Mesendoderm (in vitro differentiated cells): ENCODE measurements around the gene ERGIC1.
"Not testable (repeated sequence)": the region's sequence is repeated elsewhere in the genome, so short reads cannot be mapped to it uniquely, and the experiment has no call there.

Experiments
- DNase-seq: peaks from one replicate; pipeline ENCODE4 v3.0.0; 2013
- H2AK5ac ChIP-seq: 2 replicates; pipeline ENCODE4 v1.6.1; 2013; ENCODE audit warnings: low read length, inconsistent platforms
- H2BK120ac ChIP-seq: 2 replicates; pipeline ENCODE4 v1.6.1; 2013; ENCODE audit warnings: low read depth, mild to moderate bottlenecking, low read length, moderate library complexity, mixed read lengths
- H2BK15ac ChIP-seq: replicated peaks from 2 replicates; pipeline ENCODE4 v1.6.1; 2013; ENCODE audit warnings: low read depth, mild to moderate bottlenecking, moderate library complexity
- H2BK5ac ChIP-seq: 2 replicates; pipeline ENCODE4 v1.6.1; 2013; ENCODE audit warnings: low read length, inconsistent platforms
- H3K18ac ChIP-seq: 2 replicates; pipeline ENCODE4 v1.6.1; 2013; ENCODE audit warnings: mild to moderate bottlenecking, low read length, mixed read lengths
- H3K23ac ChIP-seq: one replicate; pipeline ENCODE4 v1.6.1; 2013; ENCODE audit warnings: low read length
- H3K27ac ChIP-seq: 2 replicates; pipeline ENCODE4 v1.5.1; 2013; ENCODE audit warnings: low read depth, mild to moderate bottlenecking, inconsistent platforms, low read length, moderate library complexity
- H3K27me3 ChIP-seq: 2 replicates; pipeline ENCODE4 v1.6.1; 2013; ENCODE audit warnings: low read length, control low read depth, mild to moderate bottlenecking, inconsistent platforms; ENCODE audit not compliant: insufficient read depth, poor library complexity
- H3K36me3 ChIP-seq: 2 replicates; pipeline ENCODE4 v1.6.1; 2013; ENCODE audit warnings: low read length, inconsistent platforms; ENCODE audit not compliant: control insufficient read depth, insufficient read depth
- H3K4ac ChIP-seq: one replicate; pipeline ENCODE4 v1.6.1; 2013; ENCODE audit warnings: low read depth, mild to moderate bottlenecking, low read length, moderate library complexity
- H3K4me1 ChIP-seq: 2 replicates; pipeline ENCODE4 v1.6.1; 2013; ENCODE audit warnings: low read depth, low read length, inconsistent platforms; ENCODE audit not compliant: control insufficient read depth
- H3K4me2 ChIP-seq: 2 replicates; pipeline ENCODE4 v1.6.1; 2013; ENCODE audit warnings: low read length
- H3K4me3 ChIP-seq: 2 replicates; pipeline ENCODE4 v1.5.1; 2013; ENCODE audit warnings: mild to moderate bottlenecking, low read length
- H3K56ac ChIP-seq: one replicate; pipeline ENCODE4 v1.6.1; 2013; ENCODE audit warnings: low read length
- H3K79me1 ChIP-seq: 2 replicates; pipeline ENCODE4 v1.6.1; 2013; ENCODE audit warnings: low read length, inconsistent platforms
- H3K79me2 ChIP-seq: 2 replicates; pipeline ENCODE4 v1.6.1; 2013; ENCODE audit warnings: mild to moderate bottlenecking, low read length; ENCODE audit not compliant: control insufficient read depth, insufficient read depth
- H3K9ac ChIP-seq: 2 replicates; pipeline ENCODE4 v1.6.1; 2013; ENCODE audit warnings: low read length, inconsistent platforms
- H4K5ac ChIP-seq: one replicate; pipeline ENCODE4 v1.6.1; 2013; ENCODE audit warnings: low read length
- H4K8ac ChIP-seq: one replicate; pipeline ENCODE4 v1.6.1; 2013; ENCODE audit warnings: low read depth, mild to moderate bottlenecking, control low read depth, low read length, moderate library complexity
- WGBS: extraction: QIAGEN DNeasy Blood & Tissue Kit; methylation state at CpG from one replicate; pipeline ENCODE4 v1.1.7; 2013; ENCODE audit warnings: low lambda C conversion rate, missing lambda C conversion rate; ENCODE audit not compliant: insufficient coverage; ENCODE audit errors: extremely low coverage; 5-methylcytosine and 5-hydroxymethylcytosine counted together

ERGIC1 gene

GRCh38 chr5:172849606-172850453 is 15.8 kb downstream of the ERGIC1 start:
- Histone ChIP-seq H2BK15ac (no peak overlapping the region), H4K8ac (no peak overlapping the region), H3K27me3 (no peaks in the 10 kb centered on the region), H3K79me2 (peaks cover 40% of the 10 kb centered on the region), H3K18ac (no peak overlapping the region), H3K4ac (no peak overlapping the region), H3K23ac (no peak overlapping the region), H3K79me1 (peaks cover 54% of the 10 kb centered on the region), H2BK5ac (no peak overlapping the region), H3K36me3 (no peaks in the 10 kb centered on the region), H3K27ac (no peak overlapping the region), H2BK120ac (no peak overlapping the region), H3K9ac (no peak overlapping the region), H2AK5ac (no peak overlapping the region), H3K4me2 (no peak overlapping the region), H3K56ac (no peak overlapping the region), H3K4me3 (no peak overlapping the region), H3K4me1 (no peaks in the 10 kb centered on the region), H4K5ac (no peak overlapping the region)
- no peak for DNase-seq
- no CpG with 5 or more reads among the region's 15 CpGs for WGBS

- peaks cover 46% of the 10 kb centered on the region for H3K79me2 ChIP-seq
- H3K18ac ChIP-seq: no peak overlapping the region
- H2BK5ac ChIP-seq: no peak overlapping the region
- H3K4me1 ChIP-seq: no peaks in the 10 kb centered on the region
- no peak overlapping the region for H3K4me3 ChIP-seq
- no peak overlapping the region for H3K27ac ChIP-seq
- H3K23ac ChIP-seq: no peak overlapping the region
- no peak for DNase-seq
- H2BK120ac ChIP-seq: no peak overlapping the region
- H3K9ac ChIP-seq: no peak overlapping the region
- H3K56ac ChIP-seq: no peak overlapping the region
- H2BK15ac ChIP-seq: no peak overlapping the region
- no peak overlapping the region for H4K8ac ChIP-seq
- WGBS: no CpG with 5 or more reads among the region's 6 CpGs
- H3K4me2 ChIP-seq: no peak overlapping the region
- no peak overlapping the region for H3K4ac ChIP-seq
- no peaks in the 10 kb centered on the region for H3K36me3 ChIP-seq
- no peak overlapping the region for H4K5ac ChIP-seq
- no peaks in the 10 kb centered on the region for H3K27me3 ChIP-seq
- no peak overlapping the region for H2AK5ac ChIP-seq
- H3K79me1 ChIP-seq: peaks cover 55% of the 10 kb centered on the region
These were observed 16.4 kb downstream of the ERGIC1 start for GRCh38 chr5:172850454-172850797.

- H2AK5ac ChIP-seq, H3K9ac ChIP-seq, H3K27ac ChIP-seq, H3K56ac ChIP-seq, H3K23ac ChIP-seq, H2BK5ac ChIP-seq, H3K4me3 ChIP-seq, H3K4ac ChIP-seq, H3K27me3 ChIP-seq, H2BK15ac ChIP-seq, H3K4me1 ChIP-seq, DNase-seq, H3K36me3 ChIP-seq, H4K5ac ChIP-seq, H2BK120ac ChIP-seq, H3K4me2 ChIP-seq, H3K18ac ChIP-seq, H4K8ac ChIP-seq: not testable (repeated sequence)
- WGBS: no CpG with 5 or more reads among the region's 9 CpGs
- H3K79me2 ChIP-seq: peaks cover 49% of the 10 kb centered on the region
- H3K79me1 ChIP-seq: peaks cover 55% of the 10 kb centered on the region
These were observed 17.2 kb downstream of the ERGIC1 start for GRCh38 chr5:172851254-172851653.

- peaks cover 44% of the 10 kb centered on the region for H3K79me2 ChIP-seq
- no peak overlapping the region for H4K8ac ChIP-seq
- peaks cover 53% of the 10 kb centered on the region for H3K79me1 ChIP-seq
- H3K56ac ChIP-seq: no peak overlapping the region
- H3K36me3 ChIP-seq: no peaks in the 10 kb centered on the region
- H3K4me1 ChIP-seq: no peaks in the 10 kb centered on the region
- H2BK120ac ChIP-seq: no peak overlapping the region
- H3K23ac ChIP-seq: no peak overlapping the region
- no peaks in the 10 kb centered on the region for H3K27me3 ChIP-seq
- H3K4ac ChIP-seq: no peak overlapping the region
- H2BK5ac ChIP-seq: no peak overlapping the region
- no peak overlapping the region for H3K4me2 ChIP-seq
- no peak overlapping the region for H3K18ac ChIP-seq
- no peak overlapping the region for H4K5ac ChIP-seq
- WGBS: no CpG with 5 or more reads among the region's 18 CpGs
- no peak for DNase-seq
- H2BK15ac ChIP-seq: no peak overlapping the region
- no peak overlapping the region for H3K27ac ChIP-seq
- H3K9ac ChIP-seq: no peak overlapping the region
- H3K4me3 ChIP-seq: no peak overlapping the region
- no peak overlapping the region for H2AK5ac ChIP-seq
These were observed 18.7 kb downstream of the ERGIC1 start for GRCh38 chr5:172852490-172853354.

- no peak overlapping the region for H2AK5ac ChIP-seq
- no peak overlapping the region for H3K18ac ChIP-seq
- WGBS: no CpG with 5 or more reads among the region's 8 CpGs
- peak overlapping the region; percentile 9 for H3K9ac ChIP-seq
- H2BK120ac ChIP-seq: no peak overlapping the region
- no peaks in the 10 kb centered on the region for H3K27me3 ChIP-seq
- no peaks in the 10 kb centered on the region for H3K4me1 ChIP-seq
- no peak overlapping the region for H3K4ac ChIP-seq
- no peak overlapping the region for H3K56ac ChIP-seq
- H4K8ac ChIP-seq: no peak overlapping the region
- peaks cover 39% of the 10 kb centered on the region for H3K79me2 ChIP-seq
- H3K4me2 ChIP-seq: no peak overlapping the region
- no peak overlapping the region for H2BK15ac ChIP-seq
- H3K4me3 ChIP-seq: no peak overlapping the region
- no peak overlapping the region for H2BK5ac ChIP-seq
- H3K27ac ChIP-seq: no peak overlapping the region
- H3K36me3 ChIP-seq: no peaks in the 10 kb centered on the region
- no peak overlapping the region for H3K23ac ChIP-seq
- peaks cover 48% of the 10 kb centered on the region for H3K79me1 ChIP-seq
- peak; percentile 58 for DNase-seq
- no peak overlapping the region for H4K5ac ChIP-seq
These were observed 19.4 kb downstream of the ERGIC1 start for GRCh38 chr5:172853355-172853975.
